ENCODE measurements around the gene OR2J3. TPM values are rescaled to one million over a fixed set of nuclear protein-coding genes. Genes with fewer than 3 reads are reported as not detected.
"Not testable (repeated sequence)": the region's sequence is repeated elsewhere in the genome, so short reads cannot be mapped to it uniquely, and the experiment has no call there.

OR2J3 gene
- total RNA-seq, 4 donors from 2014 or later: not detected

DNA sequence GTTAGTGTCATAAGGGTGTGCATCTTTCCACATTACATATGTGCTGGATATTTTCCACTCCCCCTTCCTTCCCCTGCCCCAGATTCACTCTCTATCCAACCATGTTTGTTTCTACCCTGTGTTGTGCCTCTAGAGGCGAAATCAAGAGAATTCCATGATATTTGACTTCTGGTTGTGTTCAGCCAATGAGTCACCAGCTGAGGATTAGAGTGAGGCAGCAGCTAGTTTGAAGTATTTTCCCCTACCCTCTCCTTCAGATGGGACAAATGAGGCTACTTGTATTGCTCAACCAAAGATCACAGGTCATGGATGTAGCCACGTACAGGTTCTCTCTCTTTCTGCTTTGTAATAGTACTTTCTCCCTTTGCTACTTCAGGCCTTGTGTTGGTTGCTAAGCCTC is 38.3 kb downstream of the OR2J3 start:
- Histone ChIP-seq H3K4me3 (no peak overlapping the region), H3K9me3 (no peaks in the 10 kb centered on the region), H3K36me3 (no peaks in the 10 kb centered on the region), H3K27ac (no peak overlapping the region), H3K27me3 (no peaks in the 10 kb centered on the region), H3K4me1 (no peaks in the 10 kb centered on the region)
- TF ChIP-seq CTCF (IDR thresholded peaks at IDR 0.05): no peak
- TF ChIP-seq POLR2A (IDR thresholded peaks at IDR 0.05): no peak
- no peak for DNase-seq

GRCh38 chr6:29147074-29147473 is 39.2 kb downstream of the OR2J3 start:
- H3K27ac ChIP-seq: no peak overlapping the region
- DNase-seq: no peak
- no peaks in the 10 kb centered on the region for H3K9me3 ChIP-seq
- H3K27me3 ChIP-seq: no peaks in the 10 kb centered on the region
- H3K36me3 ChIP-seq: no peaks in the 10 kb centered on the region
- TF ChIP-seq CTCF (IDR thresholded peaks at IDR 0.05) (no peak), POLR2A (IDR thresholded peaks at IDR 0.05) (no peak)
- no peak overlapping the region for H3K4me3 ChIP-seq
- no peaks in the 10 kb centered on the region for H3K4me1 ChIP-seq

DNA sequence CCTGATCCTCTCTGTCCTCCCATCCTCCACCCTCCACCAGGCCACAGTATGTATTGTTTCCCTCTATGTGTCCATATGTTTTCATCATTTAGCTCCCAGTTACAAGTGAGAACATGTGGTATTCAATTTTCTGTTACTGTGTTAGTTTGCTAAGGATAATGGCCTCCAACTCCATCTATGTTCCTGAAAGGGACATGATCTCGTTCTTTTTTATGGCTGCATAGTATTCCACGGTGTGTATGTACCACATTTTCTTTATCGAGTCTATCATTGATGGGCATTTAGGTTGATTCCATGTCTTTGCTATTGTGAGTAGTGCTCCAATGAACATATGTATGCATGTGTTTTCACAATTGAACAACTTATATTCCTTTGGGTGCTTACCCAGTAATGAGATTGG is 41.6 kb downstream of the OR2J3 start:
- H3K27me3 ChIP-seq, H3K27ac ChIP-seq, H3K4me3 ChIP-seq, H3K4me1 ChIP-seq, H3K9me3 ChIP-seq, DNase-seq, H3K36me3 ChIP-seq: not testable (repeated sequence)

GRCh38 chr6:29153083-29153482 is 45.2 kb downstream of the OR2J3 start:
- H3K4me1 ChIP-seq: no peaks in the 10 kb centered on the region
- DNase-seq: no peak
- H3K9me3 ChIP-seq: no peaks in the 10 kb centered on the region
- no peak overlapping the region for H3K27ac ChIP-seq
- no peak for TF ChIP-seq POLR2A (IDR thresholded peaks at IDR 0.05)
- TF ChIP-seq CTCF (IDR thresholded peaks at IDR 0.05): no peak
- H3K27me3 ChIP-seq: no peaks in the 10 kb centered on the region
- no peak overlapping the region for H3K4me3 ChIP-seq
- no peaks in the 10 kb centered on the region for H3K36me3 ChIP-seq

DNA sequence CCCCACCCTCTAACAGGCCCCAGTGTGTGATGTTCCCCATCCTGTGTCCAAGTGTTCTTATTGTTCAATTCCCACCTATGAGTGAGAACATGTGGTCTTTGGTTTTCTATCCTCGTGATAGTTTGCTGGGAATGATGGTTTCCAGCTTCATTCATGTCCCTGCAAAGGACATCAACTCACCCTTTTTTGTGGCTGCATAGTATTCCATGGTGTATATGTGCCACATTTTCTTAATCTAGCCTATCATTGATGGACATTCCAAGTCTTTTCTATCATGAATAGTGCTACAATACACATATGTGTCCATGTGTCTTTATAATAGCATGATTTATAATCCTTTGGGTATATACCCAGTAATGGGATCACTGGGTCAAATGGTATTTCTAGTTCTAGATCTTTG is 47.3 kb downstream of the OR2J3 start:
- H3K36me3 ChIP-seq, H3K9me3 ChIP-seq, H3K4me3 ChIP-seq, H3K4me1 ChIP-seq, DNase-seq, H3K27me3 ChIP-seq, H3K27ac ChIP-seq: not testable (repeated sequence)

DNA sequence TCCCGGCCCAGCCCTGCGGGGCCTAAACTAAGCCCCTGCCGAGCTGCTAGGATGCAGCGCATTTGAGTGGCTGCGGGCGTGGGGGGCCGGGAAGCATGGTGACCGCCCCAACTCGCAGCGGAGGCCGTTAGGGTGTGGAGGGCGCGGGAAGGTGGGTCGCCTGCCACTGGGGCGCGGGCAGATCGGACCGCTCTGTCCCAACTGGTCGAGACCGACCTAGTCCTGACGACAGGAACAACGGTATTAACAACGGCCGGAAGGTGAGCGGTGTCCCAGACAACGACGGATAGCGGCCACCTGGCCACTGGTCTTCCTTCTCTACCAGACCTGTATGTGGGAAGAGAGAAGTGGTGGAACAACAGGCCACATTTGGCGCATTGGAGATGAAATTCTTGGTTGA is 52.1 kb downstream of the OR2J3 start:
- not testable (repeated sequence) for H3K27ac ChIP-seq, DNase-seq, H3K36me3 ChIP-seq, H3K4me1 ChIP-seq, H3K27me3 ChIP-seq, H3K9me3 ChIP-seq, H3K4me3 ChIP-seq

Other genes with a start within 250 kb of the OR2J3 start
- 10 to 100 TPM; 52.2 to 71.4 (median 64.2) TPM for gene TRIM27, start 184.1 kb upstream of the OR2J3 start, total RNA-seq
- 1 to 10 TPM in 3 of 4 donors, not detected in 1; 1.2 to 1.4 (median 1.3) TPM for gene ZNF311, start 102.7 kb upstream of the OR2J3 start, total RNA-seq
- not detected for gene OR2W1, start 62.9 kb upstream of the OR2J3 start, total RNA-seq
- gene OR2B3, start 20.7 kb upstream of the OR2J3 start, total RNA-seq: not detected
- not detected for gene OR2J1, start 8.6 kb upstream of the OR2J3 start, total RNA-seq
- not detected for gene OR2J2, start 62.8 kb downstream of the OR2J3 start, total RNA-seq
- gene OR14J1, start 193.6 kb downstream of the OR2J3 start, total RNA-seq: not detected